Fibroblast of skin of abdomen (primary cell): ENCODE data around the gene GPR176. TPM values are rescaled to one million over a fixed set of nuclear protein-coding genes. Genes with fewer than 3 reads are reported as not detected.

ENCODE experiments used
- DNase-seq: peaks from one replicate; pipeline ENCODE4 v3.0.0-alpha.2; 2013
- polyA plus RNA-seq, 2 experiments: library from polyadenylated mRNA; unstranded; fragments of 120-200 nt; gene quantifications; one replicate each; pipeline ENCODE4 v1.2.1, GENCODE V29; 2013; ENCODE audit not compliant: insufficient read length in 2 of 2

Gene GPR176, protein sequence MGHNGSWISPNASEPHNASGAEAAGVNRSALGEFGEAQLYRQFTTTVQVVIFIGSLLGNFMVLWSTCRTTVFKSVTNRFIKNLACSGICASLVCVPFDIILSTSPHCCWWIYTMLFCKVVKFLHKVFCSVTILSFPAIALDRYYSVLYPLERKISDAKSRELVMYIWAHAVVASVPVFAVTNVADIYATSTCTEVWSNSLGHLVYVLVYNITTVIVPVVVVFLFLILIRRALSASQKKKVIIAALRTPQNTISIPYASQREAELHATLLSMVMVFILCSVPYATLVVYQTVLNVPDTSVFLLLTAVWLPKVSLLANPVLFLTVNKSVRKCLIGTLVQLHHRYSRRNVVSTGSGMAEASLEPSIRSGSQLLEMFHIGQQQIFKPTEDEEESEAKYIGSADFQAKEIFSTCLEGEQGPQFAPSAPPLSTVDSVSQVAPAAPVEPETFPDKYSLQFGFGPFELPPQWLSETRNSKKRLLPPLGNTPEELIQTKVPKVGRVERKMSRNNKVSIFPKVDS
- polyA plus RNA-seq (2013, experiment 1 of 2; ENCODE audit: insufficient read length): 72.5 TPM
- 73.6 TPM for polyA plus RNA-seq (2013, experiment 2 of 2; ENCODE audit: insufficient read length)

DNA sequence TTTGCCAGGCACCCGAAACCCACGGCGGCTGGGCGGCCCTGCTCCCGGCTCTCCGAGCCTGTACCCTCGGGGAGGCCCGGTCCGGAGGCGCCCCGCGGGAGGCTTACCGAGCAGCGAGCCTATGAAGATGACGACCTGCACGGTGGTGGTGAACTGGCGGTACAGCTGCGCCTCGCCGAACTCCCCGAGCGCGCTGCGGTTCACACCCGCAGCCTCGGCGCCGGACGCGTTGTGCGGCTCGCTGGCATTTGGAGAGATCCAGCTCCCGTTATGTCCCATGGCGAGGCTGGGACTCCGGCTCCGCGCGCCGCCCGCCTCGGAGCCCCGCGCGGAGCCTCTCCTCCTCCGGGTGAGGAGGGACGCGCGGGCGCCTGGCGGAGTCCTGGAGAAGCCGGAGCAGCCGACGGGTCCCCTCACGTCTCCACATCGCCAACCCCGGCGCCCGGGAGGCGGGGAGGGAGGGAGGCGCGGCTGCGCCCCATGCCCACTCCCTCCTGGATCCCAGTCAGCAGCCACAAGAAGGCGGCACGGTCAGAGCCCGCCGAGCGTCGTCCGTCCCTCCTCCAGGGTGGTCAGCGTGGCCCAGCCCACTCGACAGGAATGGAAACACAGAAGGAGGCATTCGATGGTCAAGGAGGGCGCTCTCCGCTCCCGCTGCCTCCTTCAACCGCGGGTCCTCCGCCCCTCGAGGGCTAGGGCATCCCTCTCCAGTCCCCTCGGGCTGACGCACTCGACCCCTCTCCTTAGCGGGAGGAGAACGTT lies at the start of gene GPR176:
Gene GPR176 (minus strand): TSS at position 519 of the 762 bp plus-strand sequence. CDS start 240 bp downstream, at position 279.
- peak; percentile 76 for DNase-seq

DNA sequence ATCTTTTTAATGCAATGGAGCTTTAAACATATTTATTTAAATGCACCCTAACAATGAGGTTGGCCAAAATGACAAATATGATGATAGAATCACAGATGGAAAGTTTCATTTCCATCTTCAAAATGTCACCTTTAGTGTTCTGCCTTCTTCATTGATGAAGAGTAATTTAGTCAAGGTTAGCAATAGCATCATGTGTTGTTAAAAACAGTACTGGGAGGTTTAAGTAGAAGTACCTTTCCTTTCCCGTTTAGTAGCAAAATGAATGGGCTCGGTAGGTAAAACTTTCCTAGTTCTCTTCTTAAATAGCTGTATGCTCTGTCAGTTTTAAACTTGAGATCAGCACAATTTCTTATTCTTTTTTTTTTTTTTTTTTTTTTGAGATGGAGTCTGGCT lies 48.9 kb upstream of the GPR176 start:
- DNase-seq: no peak

DNA sequence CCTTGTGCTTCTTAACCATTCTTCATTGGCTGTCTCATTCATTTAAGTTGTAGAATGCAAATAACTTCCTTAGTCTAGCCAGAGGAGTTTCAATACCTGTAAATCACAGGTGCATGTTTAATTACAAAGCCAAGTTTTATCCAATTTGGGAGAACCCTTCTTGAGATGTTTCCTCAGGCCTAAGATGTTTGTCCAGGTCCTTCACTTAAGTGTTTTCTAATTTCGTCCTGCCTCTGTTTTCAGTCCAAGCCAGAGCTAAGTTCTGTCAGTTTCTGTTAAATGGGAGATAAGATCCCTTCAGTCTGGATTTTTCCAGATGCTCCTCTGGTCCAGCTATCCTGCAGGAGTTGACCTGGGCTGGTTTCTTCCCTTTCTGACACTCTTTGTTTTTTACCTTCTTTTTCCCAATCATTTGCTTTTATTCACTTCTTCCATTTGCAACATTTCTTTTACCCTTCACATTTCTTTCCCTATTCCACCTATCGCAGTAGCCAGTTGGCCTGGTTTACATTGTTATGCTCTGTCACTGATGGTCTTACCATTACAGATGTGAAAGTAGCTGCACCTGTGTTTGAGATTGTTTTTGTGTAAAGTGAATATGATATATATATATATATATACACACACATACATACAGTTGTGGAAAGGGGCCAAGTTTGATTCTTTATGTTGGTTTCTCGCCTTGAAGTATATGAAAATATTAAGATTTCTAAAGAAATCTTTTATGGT lies 48.4 kb upstream of the GPR176 start:
- DNase-seq: no peak

DNA sequence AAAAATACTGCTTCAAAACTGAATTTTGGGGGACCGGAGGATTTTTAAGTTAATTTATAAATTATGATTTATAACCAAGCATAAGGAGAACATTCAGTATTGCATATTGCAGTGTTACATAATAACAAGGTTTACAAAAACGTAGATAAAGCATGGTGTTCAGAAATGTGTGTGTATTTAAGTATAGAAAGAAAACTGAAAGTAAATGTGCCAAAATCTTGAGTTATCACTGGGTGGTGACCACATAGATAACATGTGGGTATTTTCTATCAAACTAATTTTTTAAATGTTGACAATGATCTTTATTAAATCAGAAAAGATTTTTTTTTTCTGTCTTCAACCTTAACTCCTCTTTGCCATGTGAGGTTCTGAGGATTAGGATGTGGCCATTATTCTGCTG lies 46.5 kb upstream of the GPR176 start:
- no peak for DNase-seq

DNA sequence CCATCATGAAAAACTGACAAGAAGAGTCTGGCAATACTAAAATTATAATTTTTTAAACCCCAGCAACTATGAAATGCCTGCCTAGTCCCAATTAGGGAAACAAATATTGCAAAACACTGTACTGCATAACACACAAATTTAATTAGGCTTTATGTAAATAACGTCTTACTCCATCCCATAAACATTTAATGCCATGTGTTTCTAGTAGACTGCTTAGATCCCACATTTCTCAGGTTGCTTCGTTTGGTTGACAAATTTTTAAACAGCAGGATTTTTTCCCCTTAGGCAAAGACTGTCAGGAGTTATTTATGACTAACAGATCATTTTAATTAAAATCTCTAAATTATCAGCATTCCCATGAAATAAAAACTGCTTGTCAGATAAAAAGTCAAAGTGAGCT lies 43.7 kb upstream of the GPR176 start:
- DNase-seq: peak; percentile 20

DNA sequence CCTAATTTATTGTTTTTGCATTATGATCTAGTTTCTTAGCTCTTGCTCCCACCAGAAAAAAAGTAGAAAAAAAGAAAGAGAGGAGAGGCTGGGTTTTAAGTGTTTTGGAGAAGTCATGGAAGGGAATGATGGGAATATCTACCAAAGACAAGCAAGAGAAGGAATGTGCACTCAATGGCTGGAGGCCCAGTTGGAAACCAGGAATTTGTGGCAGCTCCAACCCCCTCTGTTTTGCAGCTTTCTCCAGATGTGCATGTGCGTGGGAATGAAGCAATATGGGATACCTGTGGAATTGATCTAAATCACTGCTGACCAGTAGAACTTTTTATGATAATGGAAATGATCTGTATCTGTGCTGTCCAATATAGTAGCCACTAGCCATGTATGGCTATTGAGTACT lies 41.0 kb upstream of the GPR176 start:
- DNase-seq: peak; percentile 51

DNA sequence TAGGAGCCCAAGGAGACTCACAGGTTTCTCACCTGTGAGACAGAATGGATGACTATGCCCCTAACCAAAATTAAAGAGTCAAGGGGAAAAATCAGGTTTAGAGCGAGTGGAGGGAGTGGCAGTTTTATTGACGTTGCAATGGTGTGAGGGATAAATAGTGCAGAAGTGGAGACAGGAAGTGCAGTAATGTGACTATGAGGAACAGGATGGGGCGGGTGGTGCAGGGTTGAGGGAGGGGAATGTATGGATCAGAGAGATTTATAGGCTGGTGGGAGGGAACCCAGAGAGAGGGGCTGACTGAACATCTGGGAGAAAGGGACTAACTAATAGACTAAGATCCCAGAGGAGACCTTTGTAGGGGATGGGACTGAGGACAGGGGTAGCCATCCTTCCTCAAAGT lies 40.3 kb upstream of the GPR176 start:
- no peak for DNase-seq

DNA sequence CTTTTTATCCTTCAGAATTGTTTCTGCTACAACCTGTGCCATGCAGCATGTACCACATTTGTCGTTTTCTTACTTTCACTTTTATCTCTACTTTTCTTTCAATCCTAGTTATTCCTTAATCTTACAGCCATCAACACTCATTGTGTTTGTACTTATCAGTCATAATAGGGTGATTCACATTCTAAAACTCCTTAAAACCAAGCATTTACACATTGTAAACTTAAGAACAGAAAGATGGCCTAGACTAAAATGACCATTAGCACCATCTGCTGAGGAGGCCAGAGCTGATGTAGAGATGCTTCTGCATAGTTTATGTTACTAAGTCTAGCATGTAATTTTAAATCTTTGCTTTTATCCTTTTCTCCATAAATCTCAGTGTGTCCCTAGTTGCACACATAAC lies 39.3 kb upstream of the GPR176 start:
- DNase-seq: no peak

DNA sequence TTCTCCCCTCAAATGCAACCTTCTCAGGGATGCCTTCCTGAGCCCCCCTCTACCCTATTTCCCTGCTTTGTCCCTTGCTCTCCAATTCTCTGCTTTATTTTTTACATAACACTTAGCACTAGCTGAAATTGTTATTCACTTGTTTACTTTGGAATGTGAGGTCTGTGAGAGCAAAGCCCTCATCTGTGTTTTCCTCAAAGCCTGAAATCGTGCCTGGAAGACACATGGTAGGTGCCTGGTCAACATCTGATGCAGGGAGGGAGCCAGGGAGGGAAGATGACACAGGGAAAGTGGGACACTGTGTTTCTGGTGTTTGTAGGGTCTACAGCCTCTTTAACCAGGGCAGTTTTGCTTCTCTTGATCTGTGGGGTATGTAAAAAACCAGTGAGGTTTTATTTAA lies 37.4 kb upstream of the GPR176 start:
- no peak for DNase-seq

DNA sequence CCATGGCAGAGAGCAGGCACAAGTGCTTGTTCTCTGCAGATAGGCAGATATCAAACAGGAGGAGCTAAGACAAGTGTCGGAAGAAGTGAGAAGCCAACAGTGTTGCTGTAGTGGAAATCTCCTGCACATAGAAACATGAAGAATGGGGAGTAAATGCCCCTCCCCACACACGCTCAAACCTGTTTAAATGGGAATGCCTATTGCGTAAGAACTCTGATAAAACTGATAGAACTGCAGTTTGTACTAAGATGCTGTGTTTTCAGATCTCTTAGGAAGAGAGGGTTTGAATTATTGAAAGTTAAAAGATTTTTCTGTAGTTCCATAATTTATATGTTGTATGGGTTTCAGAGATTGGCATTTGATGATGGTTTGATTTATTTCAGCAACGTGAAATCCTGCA lies 33.5 kb upstream of the GPR176 start:
- no peak for DNase-seq

DNA sequence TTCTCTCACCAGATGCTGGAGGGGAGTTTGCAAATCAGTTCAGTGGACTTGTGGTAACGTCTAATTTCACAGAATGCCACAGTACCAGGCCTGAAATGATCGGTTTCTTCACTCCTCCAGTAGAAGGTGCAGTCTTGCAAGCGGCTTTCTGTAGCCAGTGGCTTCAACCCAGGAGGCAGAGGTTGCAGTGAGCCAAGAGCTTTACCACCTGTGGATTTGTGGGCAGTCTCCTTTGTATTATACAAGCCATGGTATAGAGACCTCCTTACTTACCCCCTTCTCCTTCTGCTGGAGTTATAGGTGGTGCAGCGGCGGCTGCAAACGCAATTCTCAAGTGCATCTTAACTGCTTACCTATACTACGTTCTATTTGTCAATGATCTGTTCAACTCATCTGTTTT lies 31.5 kb upstream of the GPR176 start:
- no peak for DNase-seq

DNA sequence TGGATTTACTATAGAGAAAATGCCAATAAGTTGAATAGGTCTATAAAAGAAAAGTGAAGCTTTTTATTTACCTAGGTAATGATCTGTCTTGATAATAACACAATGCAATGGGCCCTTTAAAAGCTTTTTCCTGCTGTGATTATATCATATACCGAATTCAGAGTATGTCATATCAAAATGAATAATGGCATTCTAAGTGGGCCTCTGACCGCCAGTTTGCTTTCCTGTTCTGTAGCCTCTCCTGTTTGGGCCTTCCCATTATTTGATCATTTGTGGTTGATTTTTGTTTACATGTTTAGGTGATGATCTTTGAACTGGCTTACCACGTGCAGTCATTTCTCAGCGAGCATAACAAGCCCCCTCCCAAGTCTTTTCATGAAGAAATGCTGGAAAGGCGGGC lies 28.8 kb upstream of the GPR176 start:
- no peak for DNase-seq

DNA sequence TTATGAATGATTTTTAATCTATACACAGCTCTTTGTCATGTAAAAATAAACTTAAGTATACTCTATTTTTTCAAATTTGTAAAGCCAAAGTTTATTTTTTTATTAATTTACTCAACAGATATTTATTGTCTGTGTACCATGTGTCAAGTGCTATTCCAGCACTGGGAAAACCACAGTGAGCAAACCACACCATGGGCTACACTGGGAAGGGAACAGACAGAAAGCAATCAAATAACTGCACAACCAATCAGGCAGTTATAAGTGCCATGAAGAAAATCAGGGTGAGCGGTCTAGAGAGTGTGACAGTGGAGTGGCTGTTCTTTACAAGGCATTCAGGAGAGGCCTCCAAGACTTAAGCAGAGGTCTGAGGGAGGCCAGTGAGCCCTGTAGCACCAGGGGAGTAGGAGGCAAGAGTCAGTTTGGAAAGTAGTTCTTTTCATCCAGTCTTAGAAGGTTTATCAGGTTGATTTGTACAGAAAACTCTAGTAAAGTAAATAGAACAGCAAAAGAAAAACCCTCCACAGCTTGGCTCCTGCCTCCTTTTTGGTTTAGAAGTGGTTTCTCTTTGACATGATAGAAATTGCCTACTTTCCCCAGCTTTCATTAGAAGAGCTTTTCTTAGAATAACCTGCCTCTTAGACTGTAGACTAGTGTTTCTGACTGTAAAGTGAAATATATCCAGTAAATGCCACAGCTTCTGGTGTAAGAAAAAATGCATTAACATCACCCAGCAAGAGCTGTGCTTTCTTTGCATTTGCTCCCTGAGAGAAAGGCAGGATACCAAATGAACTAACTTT lies 27.5 kb upstream of the GPR176 start:
- DNase-seq: no peak

DNA sequence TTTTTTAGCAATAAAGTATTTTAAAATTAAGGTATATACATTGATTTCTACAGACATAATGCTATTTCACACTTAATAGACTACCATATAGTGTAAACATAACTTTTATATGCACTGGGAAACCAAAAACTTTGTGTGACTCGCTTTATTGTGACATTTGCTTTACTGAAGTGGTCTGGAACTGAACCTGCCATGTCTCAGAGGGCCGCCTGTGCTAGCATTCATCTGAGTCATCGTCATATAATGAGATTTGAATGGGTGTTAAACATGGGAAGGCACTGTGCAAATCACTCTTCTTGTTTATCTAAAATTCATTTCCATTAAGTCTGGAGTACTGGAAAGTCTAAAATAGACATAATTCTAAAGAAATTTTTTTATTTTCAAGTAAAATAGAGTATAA lies 26.8 kb upstream of the GPR176 start:
- DNase-seq: peak; percentile 58

DNA sequence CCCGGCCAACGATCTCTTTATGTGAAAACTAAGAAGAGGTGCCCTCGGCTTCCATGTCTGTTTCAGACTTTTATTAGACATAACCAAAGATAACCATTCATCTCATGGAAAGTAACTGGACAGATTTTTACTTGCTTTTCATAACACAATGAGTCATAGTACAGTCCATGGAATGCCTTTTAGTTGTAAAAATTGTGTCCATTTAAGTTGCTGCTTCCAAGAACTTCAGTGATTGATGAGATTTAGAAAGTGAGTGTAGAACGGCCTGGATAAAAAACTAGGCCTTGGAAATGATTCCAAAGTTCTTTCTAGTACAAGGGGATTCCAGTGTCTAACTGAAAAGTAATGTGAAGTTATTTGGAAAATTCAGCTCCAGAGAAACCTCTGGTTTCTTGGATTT lies 24.7 kb upstream of the GPR176 start:
- peak; percentile 96 for DNase-seq

DNA sequence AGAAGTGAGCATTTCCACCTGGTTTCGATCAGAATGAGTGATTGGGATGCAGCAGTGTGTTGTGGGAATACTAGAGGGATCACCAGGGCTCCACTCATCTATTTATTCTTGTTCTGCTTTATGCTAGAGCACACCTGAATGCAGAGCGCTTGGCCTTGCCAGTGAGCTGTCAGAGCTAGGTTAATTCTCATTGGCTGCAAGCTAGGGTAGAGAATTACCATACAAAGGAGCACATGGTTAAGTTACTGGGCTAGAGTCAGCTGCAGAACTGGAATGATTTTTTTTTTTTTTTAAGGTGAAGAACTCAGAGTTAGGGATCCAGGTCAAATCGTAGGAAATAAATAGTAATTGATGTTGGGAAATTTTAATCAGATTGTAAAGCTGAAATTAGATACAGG lies 22.7 kb upstream of the GPR176 start:
- no peak for DNase-seq

DNA sequence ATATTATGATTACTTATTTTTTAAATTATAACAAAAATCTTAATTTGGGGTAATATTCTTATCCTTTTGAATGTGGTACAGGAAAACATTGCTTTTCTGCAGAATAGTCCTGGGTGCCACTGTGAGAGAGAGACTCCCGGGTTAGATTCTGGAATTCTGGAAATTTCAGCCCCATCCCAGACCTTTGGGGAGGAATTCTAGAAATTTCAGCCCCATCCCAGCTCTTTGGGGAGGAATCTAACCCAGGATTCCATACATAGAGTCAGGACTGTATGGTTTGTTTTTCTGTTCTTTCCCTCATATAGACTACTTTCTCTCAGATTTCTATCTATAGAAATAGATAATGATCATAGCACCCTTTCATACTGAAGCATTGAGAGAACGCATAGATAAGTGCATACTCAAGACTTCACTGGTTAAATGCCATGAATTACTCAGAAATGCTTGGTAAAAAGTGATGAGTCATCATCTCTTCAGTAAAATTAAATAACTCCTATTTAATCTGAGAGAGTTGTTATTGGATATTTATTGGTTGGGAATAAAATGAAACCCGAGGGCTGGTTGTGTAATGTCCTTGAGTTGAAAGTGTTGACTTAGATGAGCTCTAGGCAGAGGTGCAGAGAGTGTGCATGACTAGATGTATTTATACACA lies 22.2 kb upstream of the GPR176 start:
- DNase-seq: peak; percentile 74

DNA sequence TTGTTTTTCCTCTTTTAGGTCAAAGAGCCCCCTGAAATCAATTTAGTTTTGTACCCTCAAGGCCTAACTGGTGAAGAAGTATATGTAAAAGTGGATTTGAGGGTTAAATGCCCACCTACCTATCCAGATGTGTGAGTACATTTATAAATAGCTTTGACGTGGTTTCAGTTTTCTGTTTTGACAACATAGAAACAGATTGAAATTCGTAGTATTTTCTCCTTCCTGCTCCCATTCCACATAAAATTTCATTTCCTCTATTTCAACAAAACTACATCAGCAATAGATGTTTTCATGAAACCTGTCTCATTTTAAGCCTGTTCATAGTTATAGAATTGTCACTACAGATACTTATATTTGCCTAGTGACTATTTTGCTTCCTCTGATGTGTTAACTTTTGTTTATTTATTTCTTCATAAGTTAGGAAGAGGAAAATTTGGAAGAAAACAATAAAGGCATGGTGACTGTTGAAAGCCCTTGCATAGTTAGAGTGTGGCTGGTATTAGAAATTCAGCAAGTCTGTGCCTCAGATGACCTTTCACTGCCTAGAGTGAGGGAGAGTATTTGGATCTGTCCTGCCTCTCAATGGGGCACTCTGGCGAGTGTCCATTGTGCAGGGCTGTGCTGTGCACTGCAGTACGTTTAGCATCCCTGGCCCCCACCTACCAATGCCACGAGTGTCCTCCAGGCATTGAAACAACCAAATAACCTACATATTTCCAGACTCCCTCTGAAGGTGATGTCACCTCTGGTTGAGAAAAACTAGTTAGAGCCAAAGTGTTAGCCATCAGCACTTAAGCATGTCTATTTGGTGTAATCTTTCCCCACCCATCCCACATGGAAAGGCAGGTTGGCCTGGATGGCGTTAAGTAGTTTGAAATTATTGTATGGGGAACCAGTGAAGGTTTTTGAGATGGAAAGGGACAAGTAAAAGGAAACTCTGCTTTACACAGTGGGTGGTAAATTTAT lies 19.7 kb upstream of the GPR176 start:
- DNase-seq: no peak

DNA sequence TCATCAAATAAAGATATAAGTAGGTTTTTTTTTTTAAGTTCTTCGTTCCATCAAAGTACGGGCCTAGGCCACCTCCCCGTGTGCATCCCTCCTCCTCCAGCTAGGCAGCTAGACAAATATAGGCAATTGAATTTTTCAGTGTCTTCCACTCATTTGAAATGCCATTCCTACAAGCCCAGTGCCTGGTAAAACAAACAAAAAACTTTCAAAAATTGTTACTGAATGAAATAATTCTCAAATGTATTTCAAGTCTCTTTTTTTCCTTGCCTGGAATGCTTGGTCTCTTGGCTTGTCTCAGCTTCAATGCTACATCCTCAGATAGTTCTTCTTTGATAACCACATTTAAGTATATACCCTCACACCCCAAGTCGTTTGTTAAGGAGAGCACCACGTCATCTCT lies 17.6 kb upstream of the GPR176 start:
- no peak for DNase-seq

DNA sequence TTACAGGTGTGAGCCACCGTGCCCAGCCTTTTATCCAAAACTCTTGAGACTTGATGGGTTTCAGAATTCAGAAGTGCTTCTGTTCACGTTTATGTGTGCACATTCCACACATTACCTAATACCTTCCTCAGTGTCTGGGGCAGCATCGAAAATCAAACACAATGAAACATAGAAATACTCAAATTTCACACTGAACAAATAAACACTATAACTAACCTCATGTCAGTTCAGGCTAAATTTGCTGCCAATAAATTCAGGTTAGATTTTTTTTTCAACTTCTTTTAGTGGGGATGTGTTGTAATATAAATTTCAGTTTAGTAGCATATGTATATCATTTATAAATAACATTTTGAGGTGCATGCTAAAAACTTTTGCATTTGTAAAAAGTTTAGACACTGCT lies 16.6 kb upstream of the GPR176 start:
- no peak for DNase-seq
